DND-41 (cell line): ENCODE data around the gene CDH11.

ENCODE experiments used
- CTCF ChIP-seq: IDR thresholded peaks from 2 replicates; pipeline ENCODE4 v1.5.1; 2012; ENCODE audit warnings: borderline replicate concordance, low read length, moderate library complexity, mild to moderate bottlenecking; ENCODE audit not compliant: poor library complexity, severe bottlenecking; ENCODE audit errors: extremely low read depth
- EZH2 ChIP-seq: IDR thresholded peaks from 3 replicates; pipeline ENCODE4 v1.6.1; 2012; ENCODE audit warnings: borderline replicate concordance, low read depth, mild to moderate bottlenecking, moderate library complexity, low read length, inconsistent platforms; ENCODE audit not compliant: severe bottlenecking

- TF ChIP-seq CTCF (no peak), EZH2 (no peak)
Measured at GRCh38 chr16:65125322-65125721, 3.5 kb upstream of the CDH11 start.
